Activated naive CD8-positive, alpha-beta T cell treated with anti-CD3 and anti-CD28 coated beads, Interleukin-2, amount 10 ng/mL, durations not matched to agents 7 days and 5 days (primary cell): Measurements from ENCODE around the gene LMBR1L. TPM values are rescaled to one million over a fixed set of nuclear protein-coding genes. Genes with fewer than 3 reads are reported as not detected.
"Not testable (repeated sequence)": the region's sequence is repeated elsewhere in the genome, so short reads cannot be mapped to it uniquely, and the experiment has no call there.

ENCODE experiments used
- ATAC-seq: fragments of 150-1000 bp; cut with Tn5 transposase; one replicate; pipeline ENCODE4 v1.10.0; 2021; ENCODE audit warnings: low read depth, moderate library complexity
- POLR2A ChIA-PET: fragments of 350-600 bp; sonication (Branson Sonifier 250); formaldehyde crosslinking; loops from one replicate; lab custom pipeline; 2021; ENCODE audit warnings: antibody characterized with exemption; lab: Charles Lee
- DNase-seq: peaks from one replicate; pipeline ENCODE4 v3.0.0; 2021
- H3K27ac Mint-ChIP-seq: one replicate; pipeline ENCODE4 v1.8.0; 2022; ENCODE audit warnings: mild to moderate bottlenecking, mixed read lengths
- H3K27me3 Mint-ChIP-seq: one replicate; pipeline ENCODE4 v1.8.0; 2022; ENCODE audit warnings: mild to moderate bottlenecking, moderate library complexity, mixed read lengths
- H3K36me3 Mint-ChIP-seq: one replicate; pipeline ENCODE4 v1.8.0; 2021; ENCODE audit warnings: mild to moderate bottlenecking, mixed read lengths
- H3K4me1 Mint-ChIP-seq: one replicate; pipeline ENCODE4 v1.8.0; 2021; ENCODE audit warnings: mixed read lengths
- H3K4me3 Mint-ChIP-seq: one replicate; pipeline ENCODE4 v1.8.0; 2022; ENCODE audit warnings: mild to moderate bottlenecking, moderate library complexity, mixed read lengths
- H3K9me3 Mint-ChIP-seq: one replicate; pipeline ENCODE4 v1.8.0; 2021; ENCODE audit warnings: mixed read lengths
- total RNA-seq, 2 experiments: library from RNA; stranded (reverse); gene quantifications; one replicate each; pipeline ENCODE4 v1.2.3, GENCODE V29; 2021

LMBR1L gene
- 100 to 1,000 TPM; 111 to 112 TPM for total RNA-seq

- H3K27me3 Mint-ChIP-seq = no peaks in the 10 kb centered on the region
- peak; percentile 87 for DNase-seq
- POLR2A ChIA-PET = interaction anchor here (0.5 to 5.4 kb wide), 13 partner anchors 10 to 718 kb away, joined by 3 to 55 read pairs (median 4); partner anchors contain the start of genes DHH, NCKAP5L, PRPH and RHEBL1
- H3K9me3 Mint-ChIP-seq = no peaks in the 10 kb centered on the region
- peak within 1 kb of the TSS; percentile 96 for H3K4me3 Mint-ChIP-seq
- peak; percentile 98 for ATAC-seq
- peaks cover 2% of the 10 kb centered on the region for H3K36me3 Mint-ChIP-seq
- peak within 1 kb of the TSS; percentile 94 for H3K27ac Mint-ChIP-seq
- peaks cover 23% of the 10 kb centered on the region for H3K4me1 Mint-ChIP-seq
Observed at GRCh38 chr12:49110464-49111155, at the start of gene LMBR1L. LMBR1L (minus strand) TSS chr12:49110847; CDS start chr12:49110555, 292 bp downstream.

- POLR2A ChIA-PET = no interaction called here
- ATAC-seq (no peak), DNase-seq (no peak)
- no peaks in the 10 kb centered on the region for H3K27me3 Mint-ChIP-seq
- no peak overlapping the region for H3K27ac Mint-ChIP-seq
- H3K36me3 Mint-ChIP-seq = no peaks in the 10 kb centered on the region
- no peak overlapping the region for H3K4me3 Mint-ChIP-seq
- H3K4me1 Mint-ChIP-seq = peaks cover 1% of the 10 kb centered on the region
- no peaks in the 10 kb centered on the region for H3K9me3 Mint-ChIP-seq
Observed at GRCh38 chr12:49160399-49160798, 49.8 kb upstream of the LMBR1L start.

- Mint-ChIP-seq H3K27ac (no peak overlapping the region), H3K27me3 (peaks cover 3% of the 10 kb centered on the region), H3K9me3 (no peaks in the 10 kb centered on the region), H3K4me1 (peaks cover 6% of the 10 kb centered on the region), H3K4me3 (no peak overlapping the region), H3K36me3 (peaks cover 1% of the 10 kb centered on the region)
- DNase-seq (no peak), ATAC-seq (no peak)
- POLR2A ChIA-PET = no interaction called here
Observed at GRCh38 chr12:49154221-49154620, 43.6 kb upstream of the LMBR1L start.

- no peak overlapping the region for H3K4me3 Mint-ChIP-seq
- H3K27me3 Mint-ChIP-seq = no peaks in the 10 kb centered on the region
- peaks cover 5% of the 10 kb centered on the region for H3K4me1 Mint-ChIP-seq
- H3K36me3 Mint-ChIP-seq = peaks cover 4% of the 10 kb centered on the region
- no peak for ATAC-seq
- H3K9me3 Mint-ChIP-seq = no peaks in the 10 kb centered on the region
- POLR2A ChIA-PET = interaction anchor here (3.2 kb wide), 1 partner anchor 16 kb away, joined by 13 read pairs; the partner anchor contains the start of gene TUBA1B
- no peak overlapping the region for H3K27ac Mint-ChIP-seq
- DNase-seq = no peak
Observed at GRCh38 chr12:49147384-49147783, 36.7 kb upstream of the LMBR1L start.

GRCh38 chr12:49146406-49146805, 35.8 kb upstream of the LMBR1L start:
- POLR2A ChIA-PET = interaction anchor here (3.2 kb wide), 1 partner anchor 15 kb away, joined by 13 read pairs; the partner anchor contains the start of gene TUBA1B
- Mint-ChIP-seq H3K9me3 (no peaks in the 10 kb centered on the region), H3K36me3 (peaks cover 2% of the 10 kb centered on the region), H3K4me1 (peaks cover 5% of the 10 kb centered on the region), H3K27me3 (no peaks in the 10 kb centered on the region), H3K27ac (no peak overlapping the region), H3K4me3 (no peak overlapping the region)
- ATAC-seq (no peak), DNase-seq (no peak)

- no peaks in the 10 kb centered on the region for H3K9me3 Mint-ChIP-seq
- DNase-seq (no peak), ATAC-seq (no peak)
- no peaks in the 10 kb centered on the region for H3K27me3 Mint-ChIP-seq
- peaks cover 5% of the 10 kb centered on the region for H3K36me3 Mint-ChIP-seq
- POLR2A ChIA-PET = interaction anchor here (0.6 to 4.2 kb wide), 2 partner anchors 13 to 33 kb away, joined by 3 to 28 read pairs; partner anchors contain the start of gene TUBA1B
- H3K4me1 Mint-ChIP-seq = no peaks in the 10 kb centered on the region
- no peak overlapping the region for H3K27ac Mint-ChIP-seq
- H3K4me3 Mint-ChIP-seq = no peak overlapping the region
Observed at GRCh38 chr12:49144384-49144783, 33.7 kb upstream of the LMBR1L start.

GRCh38 chr12:49138999-49139398, 28.4 kb upstream of the LMBR1L start:
- no peak overlapping the region for H3K27ac Mint-ChIP-seq
- peaks cover 6% of the 10 kb centered on the region for H3K36me3 Mint-ChIP-seq
- POLR2A ChIA-PET = interaction anchor here (1.8 kb wide), 1 partner anchor 8 kb away, joined by 8 read pairs; the partner anchor contains the start of gene TUBA1B
- no peaks in the 10 kb centered on the region for H3K27me3 Mint-ChIP-seq
- DNase-seq (no peak), ATAC-seq (no peak)
- H3K9me3 Mint-ChIP-seq = no peaks in the 10 kb centered on the region
- no peak overlapping the region for H3K4me3 Mint-ChIP-seq
- peaks cover 3% of the 10 kb centered on the region for H3K4me1 Mint-ChIP-seq

- Mint-ChIP-seq H3K9me3 (no peaks in the 10 kb centered on the region), H3K27me3 (no peaks in the 10 kb centered on the region), H3K4me3 (no peak overlapping the region), H3K4me1 (peaks cover 7% of the 10 kb centered on the region), H3K36me3 (peaks cover 6% of the 10 kb centered on the region), H3K27ac (no peak overlapping the region)
- ATAC-seq (no peak), DNase-seq (no peak)
- POLR2A ChIA-PET = no interaction called here
Observed at GRCh38 chr12:49138587-49138986, 27.9 kb upstream of the LMBR1L start.

GRCh38 chr12:49137476-49137875, 26.8 kb upstream of the LMBR1L start:
- DNase-seq (no peak), ATAC-seq (no peak)
- Mint-ChIP-seq H3K27ac (no peak overlapping the region), H3K4me3 (no peak overlapping the region), H3K4me1 (peaks cover 15% of the 10 kb centered on the region), H3K27me3 (no peaks in the 10 kb centered on the region), H3K9me3 (no peaks in the 10 kb centered on the region), H3K36me3 (peaks cover 6% of the 10 kb centered on the region)
- POLR2A ChIA-PET = no interaction called here

- H3K36me3 Mint-ChIP-seq, H3K27me3 Mint-ChIP-seq, H3K27ac Mint-ChIP-seq, ATAC-seq, POLR2A ChIA-PET, DNase-seq, H3K9me3 Mint-ChIP-seq, H3K4me3 Mint-ChIP-seq: not testable (repeated sequence)
- peaks cover 19% of the 10 kb centered on the region for H3K4me1 Mint-ChIP-seq
Observed at GRCh38 chr12:49136997-49137396, 26.4 kb upstream of the LMBR1L start.

GRCh38 chr12:49133590-49133989, 22.9 kb upstream of the LMBR1L start:
- peak overlapping the region; percentile 89 for H3K4me3 Mint-ChIP-seq
- peaks cover 41% of the 10 kb centered on the region for H3K4me1 Mint-ChIP-seq
- no peaks in the 10 kb centered on the region for H3K27me3 Mint-ChIP-seq
- peaks cover 26% of the 10 kb centered on the region for H3K36me3 Mint-ChIP-seq
- no peaks in the 10 kb centered on the region for H3K9me3 Mint-ChIP-seq
- POLR2A ChIA-PET = interaction anchor here (0.5 to 4.5 kb wide), 7 partner anchors 9 to 1918 kb away, joined by 3 to 176 read pairs (median 3); partner anchors contain the start of genes KCNH3 and TUBA1A
- DNase-seq (no peak), ATAC-seq (no peak)
- no peak overlapping the region for H3K27ac Mint-ChIP-seq

- Mint-ChIP-seq H3K9me3 (no peaks in the 10 kb centered on the region), H3K4me1 (peaks cover 42% of the 10 kb centered on the region), H3K27ac (no peak overlapping the region), H3K27me3 (no peaks in the 10 kb centered on the region), H3K36me3 (peaks cover 31% of the 10 kb centered on the region), H3K4me3 (peak overlapping the region; percentile 89)
- ATAC-seq (no peak), DNase-seq (no peak)
- POLR2A ChIA-PET = interaction anchor here (0.8 to 4.5 kb wide), 6 partner anchors 10 to 406 kb away, joined by 3 to 176 read pairs (median 16); partner anchors contain the start of genes KCNH3, LMBR1L and TUBA1A
Observed at GRCh38 chr12:49133014-49133413, 22.4 kb upstream of the LMBR1L start.

- Mint-ChIP-seq H3K9me3 (no peaks in the 10 kb centered on the region), H3K36me3 (peaks cover 37% of the 10 kb centered on the region), H3K4me3 (peak overlapping the region; percentile 89), H3K27me3 (no peaks in the 10 kb centered on the region), H3K4me1 (peaks cover 50% of the 10 kb centered on the region), H3K27ac (peak overlapping the region; percentile 90)
- POLR2A ChIA-PET = interaction anchor here (0.6 to 4.5 kb wide), 30 partner anchors 8 to 667 kb away, joined by 3 to 176 read pairs (median 14); partner anchors contain the start of genes ARF3, DDN, DDX23 and KMT2D
- ATAC-seq (no peak), DNase-seq (no peak)
Observed at GRCh38 chr12:49131894-49132461, 21.3 kb upstream of the LMBR1L start.
